GM18519 (cell line): Measurements from ENCODE around the gene STEEP1.
"Not testable (repeated sequence)": the region's sequence is repeated elsewhere in the genome, so short reads cannot be mapped to it uniquely, and the experiment has no call there.

Experiments
- ATAC-seq: cut with Tn5 transposase; IDR thresholded peaks from one replicate; pipeline ENCODE4 v1.9.1; 2021; ENCODE audit warnings: mild to moderate bottlenecking, moderate library complexity; ENCODE audit not compliant: unreplicated experiment, low FRiP score

Gene STEEP1

GRCh38 chrX:119537487-119537886 lies 27.7 kb downstream of the STEEP1 start:
- no peak for ATAC-seq

GRCh38 chrX:119529345-119530276 lies 35.6 kb downstream of the STEEP1 start:
- no peak for ATAC-seq

- no peak for ATAC-seq
Observed at GRCh38 chrX:119523664-119524184, 41.5 kb downstream of the STEEP1 start.

- no peak for ATAC-seq
Observed at GRCh38 chrX:119521246-119521645, 44.0 kb downstream of the STEEP1 start.

- ATAC-seq: no peak
Observed at GRCh38 chrX:119518371-119518770, 46.8 kb downstream of the STEEP1 start.

- no peak for ATAC-seq
Observed at GRCh38 chrX:119516157-119516702, 49.0 kb downstream of the STEEP1 start.

- ATAC-seq: no peak
Observed at GRCh38 chrX:119512146-119512800, 52.9 kb downstream of the STEEP1 start.

GRCh38 chrX:119507206-119507605 lies 58.0 kb downstream of the STEEP1 start:
- no peak for ATAC-seq

- no peak for ATAC-seq
Observed at GRCh38 chrX:119505945-119506344, 59.3 kb downstream of the STEEP1 start.

- ATAC-seq: not testable (repeated sequence)
Observed at GRCh38 chrX:119505145-119505544, 60.1 kb downstream of the STEEP1 start.

- ATAC-seq: no peak
Observed at GRCh38 chrX:119503484-119503861, 61.7 kb downstream of the STEEP1 start.

- no peak for ATAC-seq
Observed at GRCh38 chrX:119502727-119503483, 62.3 kb downstream of the STEEP1 start.

- ATAC-seq: no peak
Observed at GRCh38 chrX:119501511-119502148, 63.6 kb downstream of the STEEP1 start.

GRCh38 chrX:119500061-119500800 lies 65.0 kb downstream of the STEEP1 start:
- ATAC-seq: no peak

GRCh38 chrX:119497185-119497584 lies 68.0 kb downstream of the STEEP1 start:
- ATAC-seq: no peak

GRCh38 chrX:119495734-119496726 lies 69.2 kb downstream of the STEEP1 start:
- ATAC-seq: no peak

- ATAC-seq: not testable (repeated sequence)
Observed at GRCh38 chrX:119493851-119494495, 71.2 kb downstream of the STEEP1 start.

GRCh38 chrX:119492463-119492862 lies 72.7 kb downstream of the STEEP1 start:
- no peak for ATAC-seq
